Measurements from ENCODE around the gene CELF4. TPM values are rescaled to one million over a fixed set of nuclear protein-coding genes. Genes with fewer than 3 reads are reported as not detected.

Gene CELF4
- total and polyA plus RNA-seq, 2 of the 4 experiments (the other 2 are of a cell fraction), result not detected

- CTCF ChIA-PET, result no interaction called here
- dilution Hi-C loops (cut with HindIII; ENCODE audit: low sequenced_read_pairs, unreplicated experiment) (no loop called here), in situ Hi-C loops (cut with MboI; ENCODE audit: low sequenced_read_pairs) (loop anchor here (10.0 kb wide), 1 partner anchor 56 kb away; no protein-coding TSS in a partner anchor), intact Hi-C loops (cut with micrococcal nuclease) (no loop called here)
- H2BK120ac ChIP-seq (ENCODE audit: low read depth, low read length), result no peak overlapping the region
- H3K4ac ChIP-seq (ENCODE audit: low read depth, low read length), result no peak overlapping the region
- no peak overlapping the region for H3K27ac ChIP-seq (ENCODE audit: insufficient read depth, low read length)
- POLR2A ChIA-PET (ENCODE audit: unreplicated experiment), result no interaction called here
- H3K23ac ChIP-seq (ENCODE audit: low read depth, low read length), result no peak overlapping the region
- ATAC-seq (ENCODE audit: low read depth) (no peak), DNase-seq (no peak)
- H2AK5ac ChIP-seq (ENCODE audit: low read depth, low read length), result no peak overlapping the region
- H3K9me3 ChIP-seq (ENCODE audit: control insufficient read depth, insufficient read depth, low read length), result no peaks in the 10 kb centered on the region; the same call in 1 of the 2 replicates
- no peak overlapping the region for H4K5ac ChIP-seq (ENCODE audit: low read depth, low read length)
- no peak overlapping the region for H2AFZ ChIP-seq (replicated peaks; ENCODE audit: low read length, poor library complexity)
- no TSS peak for BruUV-seq (replicated peaks)
- H3K4me3 ChIP-seq (ENCODE audit: insufficient read depth, low read depth, low read length), result no peak overlapping the region
- H4K8ac ChIP-seq (ENCODE audit: low read depth in 2 of 2, low read length in 2 of 2), result no peak overlapping the region
- TF ChIP-seq RCOR1 (IDR thresholded peaks at IDR 0.05; ENCODE audit: insufficient replicate concordance, low read length) (no peak), CEBPB (IDR thresholded peaks at IDR 0.05; ENCODE audit: low read depth, low read length) (no peak), SMC3 (IDR thresholded peaks at IDR 0.05; ENCODE audit: low read depth, low read length) (no peak), ELK1 (IDR thresholded peaks at IDR 0.05; ENCODE audit: borderline replicate concordance, low read depth, low read length) (no peak), MXI1 (IDR thresholded peaks at IDR 0.05; ENCODE audit: borderline replicate concordance, low read depth, low read length) (no peak), BHLHE40 (IDR thresholded peaks at IDR 0.05; ENCODE audit: low read depth, low read length) (no peak), FOS (IDR thresholded peaks at IDR 0.05; ENCODE audit: low read depth, low read length) (no peak), RFX5 (IDR thresholded peaks at IDR 0.05; ENCODE audit: low read depth, low read length) (no peak), USF2 (IDR thresholded peaks at IDR 0.05; ENCODE audit: low read depth, low read length) (no peak), CHD1 (IDR thresholded peaks at IDR 0.05; ENCODE audit: low read depth, low read length) (no peak), RAD21 (IDR thresholded peaks at IDR 0.05; ENCODE audit: low read length) (no peak), MAZ (IDR thresholded peaks at IDR 0.05; ENCODE audit: borderline replicate concordance, low read depth, low read length) (no peak), MAFK (IDR thresholded peaks at IDR 0.05; ENCODE audit: low read depth, low read length) (no peak)
- H3K27me3 ChIP-seq (ENCODE audit: control insufficient read depth, insufficient read depth, low read length), result peaks cover 3% of the 10 kb centered on the region
- no peak overlapping the region for H3K14ac ChIP-seq (replicated peaks; ENCODE audit: low read depth, low read length)
- no peaks in the 10 kb centered on the region for H3K79me1 ChIP-seq (ENCODE audit: low read depth in 1 of 2, low read length in 2 of 2)
- 100% methylated on average over 2 of the region's 12 CpGs; no CpG with 5 or more reads in 1 of the 2 experiments for WGBS, 2 experiments (ENCODE audit: extremely low coverage in 2 of 2, insufficient read length in 1 of 2)
- no peak overlapping the region for H3K4me2 ChIP-seq (ENCODE audit: low read depth, low read length)
- no peak overlapping the region for H3K9ac ChIP-seq (ENCODE audit: low read depth, low read length)
- H2BK15ac ChIP-seq (ENCODE audit: low read depth, low read length), result no peak overlapping the region
- H3K56ac ChIP-seq (ENCODE audit: extremely low read depth, insufficient read depth, low read length), result no peak overlapping the region
- no peak overlapping the region for H3K18ac ChIP-seq (ENCODE audit: low read depth, low read length)
- no peak overlapping the region for H4K91ac ChIP-seq (ENCODE audit: insufficient read depth, low read depth, low read length)
- no peak overlapping the region for H2BK5ac ChIP-seq (ENCODE audit: low read depth, low read length, poor library complexity, severe bottlenecking)
- peaks cover 2% of the 10 kb centered on the region; the same call in 1 of the 2 replicates for H3K4me1 ChIP-seq (ENCODE audit: control insufficient read depth, insufficient read depth, low read length)
- no peaks in the 10 kb centered on the region for H3K36me3 ChIP-seq (ENCODE audit: control insufficient read depth, insufficient read depth, low read length)
- no peaks in the 10 kb centered on the region for H3K9me1 ChIP-seq (ENCODE audit: insufficient read depth, low read length)
- no peak overlapping the region for H2BK20ac ChIP-seq (ENCODE audit: low read depth, low read length)
- no peaks in the 10 kb centered on the region for H4K20me1 ChIP-seq (ENCODE audit: insufficient read depth, low read length)
- H2AK9ac ChIP-seq (replicated peaks; ENCODE audit: low read depth, low read length, poor library complexity), result no peak overlapping the region
Measured at GRCh38 chr18:37408676-37409265, 156.8 kb downstream of the CELF4 start.
